Caco-2 (cell line): ENCODE results near the gene FHOD3. TPM values are rescaled to one million over a fixed set of nuclear protein-coding genes. Genes with fewer than 3 reads are reported as not detected.
"Not testable (repeated sequence)": the region's sequence is repeated elsewhere in the genome, so short reads cannot be mapped to it uniquely, and the experiment has no call there.

Experiments used
- BruUV-seq: library from RNA; stranded (reverse); fragments of 400-500 nt; replicated peaks from 2 replicates; lab custom pipeline; 2021; lab: Mats Ljungman, UMichigan
- CTCF ChIA-PET: fragments of 300-600 bp; sonication (Branson Sonifier 250); formaldehyde crosslinking; loops from one replicate; lab custom pipeline; 2022; ENCODE audit warnings: antibody characterized with exemption; lab: Charles Lee
- POLR2A ChIA-PET: fragments of 300-600 bp; sonication (Branson Sonifier 250); formaldehyde crosslinking; loops from one replicate; lab custom pipeline; 2022; ENCODE audit warnings: antibody characterized with exemption; lab: Charles Lee
- DNase-seq, 2 experiments: peaks; one replicate each; pipeline versions ENCODE4 v3.0.0 to v3.0.0-alpha.2; 2020 to 2022
- H3K27me3 ChIP-seq: replicated peaks from 2 replicates; pipeline ENCODE4 v1.6.0; 2011; ENCODE audit warnings: low read length; ENCODE audit not compliant: control insufficient read depth, insufficient read depth
- H3K36me3 ChIP-seq: 2 replicates; pipeline ENCODE4 v1.5.1; 2011; ENCODE audit warnings: low read length; ENCODE audit not compliant: control insufficient read depth, insufficient read depth
- H3K4me1 ChIP-seq: fragments of 250-450 bp; sonication (Bioruptor Pico); 2 replicates; pipeline ENCODE4 v1.5.1; 2020; ENCODE audit warnings: mild to moderate bottlenecking
- H3K4me3 ChIP-seq: 2 replicates; pipeline ENCODE4 v1.5.1; 2011; ENCODE audit warnings: low read depth, mild to moderate bottlenecking, control low read depth, low read length
- H3K9me3 ChIP-seq: fragments of 250-450 bp; sonication (Bioruptor Pico); 2 replicates; pipeline ENCODE4 v1.5.1; 2020; ENCODE audit warnings: mild to moderate bottlenecking, moderate library complexity
- H3K27ac Mint-ChIP-seq: one replicate; pipeline ENCODE4 v1.8.0; 2022; ENCODE audit warnings: mixed read lengths; ENCODE audit not compliant: unreplicated experiment
- H3K27me3 Mint-ChIP-seq: one replicate; pipeline ENCODE4 v1.8.0; 2022; ENCODE audit warnings: mixed read lengths; ENCODE audit not compliant: insufficient read depth, unreplicated experiment
- H3K36me3 Mint-ChIP-seq: one replicate; pipeline ENCODE4 v1.8.0; 2022; ENCODE audit warnings: mild to moderate bottlenecking, mixed read lengths; ENCODE audit not compliant: insufficient read depth, unreplicated experiment
- H3K4me1 Mint-ChIP-seq: one replicate; pipeline ENCODE4 v1.8.0; 2022; ENCODE audit warnings: low read depth, mixed read lengths; ENCODE audit not compliant: unreplicated experiment
- H3K4me3 Mint-ChIP-seq: one replicate; pipeline ENCODE4 v1.8.0; 2022; ENCODE audit warnings: mild to moderate bottlenecking, moderate library complexity, mixed read lengths; ENCODE audit not compliant: unreplicated experiment
- H3K9me3 Mint-ChIP-seq: one replicate; pipeline ENCODE4 v1.8.0; 2022; ENCODE audit warnings: mixed read lengths; ENCODE audit not compliant: unreplicated experiment
- intact Hi-C: fragments of 100-400 bp; cut with micrococcal nuclease; formaldehyde crosslinking; loops from one replicate; pipeline ENCODE4 v1.10.0; 2022; ENCODE audit not compliant: unreplicated experiment
- total RNA-seq: library from RNA; stranded (reverse); gene quantifications from 2 replicates; pipeline ENCODE4 v1.2.3, GENCODE V29; 2022
- TF ChIP-seq, protein P1 (sequence below), 2 experiments: fragments of 200-600 bp in 1 of 2; IDR thresholded peaks; 1 replicate in 1 of 2; 2 replicates in 1 of 2; pipeline versions ENCODE4 v1.5.1 to v1.8.0; 2011 to 2022; ENCODE audit warnings: antibody characterized with exemption in 1 of 2, control low read depth in 1 of 2, inconsistent platforms in 1 of 2, low read depth in 1 of 2, low read length in 1 of 2, mild to moderate bottlenecking in 1 of 2, moderate library complexity in 1 of 2; ENCODE audit not compliant: insufficient read depth in 1 of 2, severe bottlenecking in 1 of 2, unreplicated experiment in 1 of 2

The FHOD3 gene
- total RNA-seq, 1 experiment from 2014 or later, result not detected

GRCh38 chr18:36354989-36355388 lies 57.5 kb downstream of the FHOD3 start:
- intact Hi-C loops, result no loop called here
- H3K4me1 ChIP-seq, result no peaks in the 10 kb centered on the region
- no peak overlapping the region for H3K4me3 ChIP-seq
- Mint-ChIP-seq H3K36me3 (no peaks in the 10 kb centered on the region), H3K4me3 (no peak overlapping the region), H3K9me3 (no peaks in the 10 kb centered on the region), H3K27me3 (no peaks in the 10 kb centered on the region), H3K27ac (no peak overlapping the region), H3K4me1 (no peaks in the 10 kb centered on the region)
- BruUV-seq, result no TSS peak
- H3K9me3 ChIP-seq, result no peaks in the 10 kb centered on the region
- no peak for DNase-seq
- H3K27me3 ChIP-seq, result no peaks in the 10 kb centered on the region
- ChIA-PET CTCF (no interaction called here), POLR2A (no interaction called here)
- TF ChIP-seq, protein P1, sequence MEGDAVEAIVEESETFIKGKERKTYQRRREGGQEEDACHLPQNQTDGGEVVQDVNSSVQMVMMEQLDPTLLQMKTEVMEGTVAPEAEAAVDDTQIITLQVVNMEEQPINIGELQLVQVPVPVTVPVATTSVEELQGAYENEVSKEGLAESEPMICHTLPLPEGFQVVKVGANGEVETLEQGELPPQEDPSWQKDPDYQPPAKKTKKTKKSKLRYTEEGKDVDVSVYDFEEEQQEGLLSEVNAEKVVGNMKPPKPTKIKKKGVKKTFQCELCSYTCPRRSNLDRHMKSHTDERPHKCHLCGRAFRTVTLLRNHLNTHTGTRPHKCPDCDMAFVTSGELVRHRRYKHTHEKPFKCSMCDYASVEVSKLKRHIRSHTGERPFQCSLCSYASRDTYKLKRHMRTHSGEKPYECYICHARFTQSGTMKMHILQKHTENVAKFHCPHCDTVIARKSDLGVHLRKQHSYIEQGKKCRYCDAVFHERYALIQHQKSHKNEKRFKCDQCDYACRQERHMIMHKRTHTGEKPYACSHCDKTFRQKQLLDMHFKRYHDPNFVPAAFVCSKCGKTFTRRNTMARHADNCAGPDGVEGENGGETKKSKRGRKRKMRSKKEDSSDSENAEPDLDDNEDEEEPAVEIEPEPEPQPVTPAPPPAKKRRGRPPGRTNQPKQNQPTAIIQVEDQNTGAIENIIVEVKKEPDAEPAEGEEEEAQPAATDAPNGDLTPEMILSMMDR (IDR thresholded peaks at IDR 0.05; ENCODE audit: insufficient read depth in 1 of 2, low read depth in 1 of 2, low read length in 1 of 2, severe bottlenecking in 1 of 2, unreplicated experiment in 1 of 2), result no peak
- no peaks in the 10 kb centered on the region for H3K36me3 ChIP-seq

DNA sequence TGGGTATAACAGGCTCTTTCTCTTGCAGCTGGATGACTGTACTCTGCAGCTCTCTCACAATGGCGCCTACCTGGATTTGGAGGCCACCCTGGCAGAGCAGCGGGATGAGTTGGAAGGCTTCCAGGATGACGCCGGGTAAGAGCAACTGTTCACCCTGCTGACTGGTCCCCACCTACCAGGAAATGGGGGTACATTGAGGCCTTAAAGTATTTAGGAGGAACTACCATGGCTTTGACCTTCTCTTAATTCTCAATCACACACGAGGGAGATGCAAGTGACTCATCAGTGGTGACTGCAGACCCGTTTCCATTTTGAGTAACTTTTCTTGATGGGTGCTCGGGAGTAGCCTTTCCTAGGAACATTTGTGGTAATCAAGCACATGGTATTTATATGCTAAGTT lies 58.0 kb downstream of the FHOD3 start:
- H3K4me3 ChIP-seq, result no peak overlapping the region
- Mint-ChIP-seq H3K4me1 (no peaks in the 10 kb centered on the region), H3K9me3 (no peaks in the 10 kb centered on the region), H3K27me3 (no peaks in the 10 kb centered on the region), H3K27ac (no peak overlapping the region), H3K36me3 (no peaks in the 10 kb centered on the region), H3K4me3 (no peak overlapping the region)
- H3K9me3 ChIP-seq, result no peaks in the 10 kb centered on the region
- DNase-seq, result no peak
- POLR2A ChIA-PET, result no interaction called here
- intact Hi-C loops, result no loop called here
- TF ChIP-seq, protein P1 (IDR thresholded peaks at IDR 0.05; ENCODE audit: insufficient read depth in 1 of 2, low read depth in 1 of 2, low read length in 1 of 2, severe bottlenecking in 1 of 2, unreplicated experiment in 1 of 2), result no peak
- no peaks in the 10 kb centered on the region for H3K27me3 ChIP-seq
- no TSS peak for BruUV-seq
- H3K4me1 ChIP-seq, result no peaks in the 10 kb centered on the region
- H3K36me3 ChIP-seq, result no peaks in the 10 kb centered on the region
- CTCF ChIA-PET, result no interaction called here

DNA sequence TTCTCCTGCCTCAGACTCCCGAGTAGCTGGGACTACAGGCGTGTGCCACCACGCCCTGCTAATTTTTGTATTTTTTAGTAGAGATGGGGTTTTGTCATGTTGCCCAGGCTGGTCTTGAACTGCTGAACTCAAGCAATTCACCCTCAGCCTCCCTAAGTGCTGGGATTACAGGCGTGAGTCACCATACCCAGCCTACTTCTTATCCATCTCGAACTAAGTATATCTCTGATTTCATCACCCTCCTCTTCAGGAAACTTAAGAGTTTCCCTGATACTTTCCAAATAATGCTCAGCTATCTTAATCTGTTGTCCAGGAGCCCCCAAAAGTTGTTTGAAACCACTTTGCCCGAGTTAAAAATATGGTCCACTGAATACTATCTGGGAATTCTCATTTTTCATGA lies 59.2 kb downstream of the FHOD3 start:
- intact Hi-C loops, CTCF ChIA-PET, H3K36me3 ChIP-seq, H3K9me3 ChIP-seq, H3K4me1 ChIP-seq, H3K4me3 ChIP-seq, H3K4me1 Mint-ChIP-seq, H3K27ac Mint-ChIP-seq, H3K36me3 Mint-ChIP-seq, H3K9me3 Mint-ChIP-seq, DNase-seq, POLR2A ChIA-PET, H3K27me3 ChIP-seq, H3K27me3 Mint-ChIP-seq, BruUV-seq, H3K4me3 Mint-ChIP-seq: not testable (repeated sequence)

- Histone ChIP-seq H3K9me3 (no peaks in the 10 kb centered on the region), H3K27me3 (no peaks in the 10 kb centered on the region), H3K4me3 (no peak overlapping the region), H3K36me3 (no peaks in the 10 kb centered on the region), H3K4me1 (no peaks in the 10 kb centered on the region)
- Mint-ChIP-seq H3K27ac (no peak overlapping the region), H3K4me3 (no peak overlapping the region), H3K36me3 (no peaks in the 10 kb centered on the region), H3K4me1 (no peaks in the 10 kb centered on the region), H3K9me3 (no peaks in the 10 kb centered on the region), H3K27me3 (no peaks in the 10 kb centered on the region)
- no TSS peak for BruUV-seq
- CTCF ChIA-PET, result no interaction called here
- no peak for DNase-seq
- POLR2A ChIA-PET, result no interaction called here
- intact Hi-C loops, result no loop called here
- TF ChIP-seq, protein P1 (IDR thresholded peaks at IDR 0.05; ENCODE audit: insufficient read depth in 1 of 2, low read depth in 1 of 2, low read length in 1 of 2, severe bottlenecking in 1 of 2, unreplicated experiment in 1 of 2), result no peak
These were observed 60.6 kb downstream of the FHOD3 start for GRCh38 chr18:36358141-36358540.
